ENCODE data around the gene CFAP46. TPM values are rescaled to one million over a fixed set of nuclear protein-coding genes. Genes with fewer than 3 reads are reported as not detected.
"Not testable (repeated sequence)": the region's sequence is repeated elsewhere in the genome, so short reads cannot be mapped to it uniquely, and the experiment has no call there.

CFAP46 gene
- total RNA-seq, 4 donors from 2014 or later = 0.29 to 9.0 (median 2.7) TPM

GRCh38 chr10:132796846-132797245 is 145.5 kb downstream of the CFAP46 start:
- no peak for DNase-seq
- TF ChIP-seq POLR2A (IDR thresholded peaks at IDR 0.05) = no peak
- TF ChIP-seq, protein P1, sequence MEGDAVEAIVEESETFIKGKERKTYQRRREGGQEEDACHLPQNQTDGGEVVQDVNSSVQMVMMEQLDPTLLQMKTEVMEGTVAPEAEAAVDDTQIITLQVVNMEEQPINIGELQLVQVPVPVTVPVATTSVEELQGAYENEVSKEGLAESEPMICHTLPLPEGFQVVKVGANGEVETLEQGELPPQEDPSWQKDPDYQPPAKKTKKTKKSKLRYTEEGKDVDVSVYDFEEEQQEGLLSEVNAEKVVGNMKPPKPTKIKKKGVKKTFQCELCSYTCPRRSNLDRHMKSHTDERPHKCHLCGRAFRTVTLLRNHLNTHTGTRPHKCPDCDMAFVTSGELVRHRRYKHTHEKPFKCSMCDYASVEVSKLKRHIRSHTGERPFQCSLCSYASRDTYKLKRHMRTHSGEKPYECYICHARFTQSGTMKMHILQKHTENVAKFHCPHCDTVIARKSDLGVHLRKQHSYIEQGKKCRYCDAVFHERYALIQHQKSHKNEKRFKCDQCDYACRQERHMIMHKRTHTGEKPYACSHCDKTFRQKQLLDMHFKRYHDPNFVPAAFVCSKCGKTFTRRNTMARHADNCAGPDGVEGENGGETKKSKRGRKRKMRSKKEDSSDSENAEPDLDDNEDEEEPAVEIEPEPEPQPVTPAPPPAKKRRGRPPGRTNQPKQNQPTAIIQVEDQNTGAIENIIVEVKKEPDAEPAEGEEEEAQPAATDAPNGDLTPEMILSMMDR (IDR thresholded peaks at IDR 0.05) = no peak

DNA sequence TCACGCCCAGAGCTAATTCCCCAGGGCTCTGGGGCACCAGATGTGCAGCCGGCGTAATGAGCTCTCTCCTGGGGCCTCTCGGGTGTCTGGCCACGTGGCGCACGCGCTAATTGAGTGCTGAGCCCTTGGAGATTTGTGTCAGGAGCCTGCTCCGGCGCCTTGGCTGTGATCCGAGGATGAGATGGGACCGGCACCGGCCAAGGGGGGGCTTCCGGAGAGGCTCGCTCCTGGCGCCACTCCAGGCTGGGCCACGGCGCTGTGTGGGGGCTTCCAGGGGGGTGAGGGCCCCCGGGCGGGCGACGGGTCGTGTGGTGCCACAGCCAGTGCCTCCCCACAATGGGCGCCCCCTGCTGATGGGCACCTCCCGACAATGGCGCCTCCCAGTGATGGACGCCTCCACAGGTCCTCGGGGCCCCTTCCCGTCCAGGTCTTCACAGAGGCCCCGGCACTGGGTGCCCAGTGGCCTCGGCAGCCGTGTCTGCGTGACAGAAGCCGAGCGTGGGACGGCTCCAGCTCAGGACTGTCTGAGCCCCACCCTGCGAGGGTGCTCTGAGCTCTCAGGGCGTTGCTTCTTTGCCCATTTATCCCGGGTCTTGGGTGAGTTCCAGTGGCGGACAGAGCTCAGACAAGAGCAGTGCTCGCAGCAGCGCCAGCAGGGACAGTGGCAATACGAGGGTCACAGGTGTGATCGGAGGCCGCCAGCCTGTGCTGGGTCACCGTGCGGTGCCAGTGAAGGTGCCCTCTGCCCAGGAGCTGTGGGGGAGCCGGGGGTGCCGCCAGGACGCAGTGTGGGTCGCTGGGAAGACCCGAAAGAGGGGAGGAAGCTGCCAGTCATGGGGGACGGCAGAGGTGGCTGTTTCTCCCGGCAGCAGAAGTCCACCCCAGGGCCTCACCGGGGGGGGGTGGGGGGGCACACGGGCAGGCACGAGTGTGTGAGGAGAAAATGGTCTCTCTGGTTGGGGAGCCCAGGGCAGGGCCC is 148.2 kb downstream of the CFAP46 start:
- TF ChIP-seq, protein P1 (IDR thresholded peaks at IDR 0.05) = no peak
- TF ChIP-seq POLR2A (IDR thresholded peaks at IDR 0.05) = no peak
- Histone ChIP-seq H3K9me3 (no peaks in the 10 kb centered on the region), H3K36me3 (no peaks in the 10 kb centered on the region), H3K4me1 (no peaks in the 10 kb centered on the region), H3K4me3 (no peak overlapping the region), H3K27me3 (no peaks in the 10 kb centered on the region), H3K27ac (no peak overlapping the region)
- intact Hi-C loops (cut with DNase I; ENCODE audit: low total_unique reads) = no loop called here
- no peak for DNase-seq

More at GRCh38 chr10:132796846-132797245, 145.5 kb downstream of the CFAP46 start:
- intact Hi-C loops (cut with DNase I; ENCODE audit: low total_unique reads) = no loop called here
- Histone ChIP-seq H3K4me3 (no peak overlapping the region), H3K36me3 (no peaks in the 10 kb centered on the region), H3K4me1 (no peaks in the 10 kb centered on the region), H3K9me3 (no peaks in the 10 kb centered on the region), H3K27ac (no peak overlapping the region), H3K27me3 (no peaks in the 10 kb centered on the region)

DNA sequence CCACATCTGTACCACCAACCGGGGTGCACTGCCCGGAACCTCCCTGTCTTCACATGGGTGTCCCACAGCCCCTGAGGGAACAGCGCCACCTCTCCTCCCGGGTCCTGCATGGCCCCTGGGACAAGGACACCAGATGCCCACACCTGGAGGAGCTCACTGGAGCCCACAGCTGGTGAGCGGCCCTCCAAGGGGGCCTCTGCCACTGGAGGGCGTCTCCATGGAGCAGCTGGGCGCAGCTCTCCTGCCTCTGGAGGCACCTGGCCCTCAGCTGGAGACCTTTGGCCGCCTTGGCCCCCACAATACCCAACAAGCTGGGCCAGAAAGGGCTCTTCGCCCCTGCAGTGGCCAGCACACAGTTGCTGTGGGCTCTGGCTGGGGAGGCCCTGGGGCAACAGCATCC is 149.2 kb downstream of the CFAP46 start:
- Histone ChIP-seq H3K9me3 (no peaks in the 10 kb centered on the region), H3K27ac (no peak overlapping the region), H3K4me1 (peaks cover 0 to 4% of the 10 kb centered on the region in 2 donors), H3K27me3 (peaks cover 4 to 6% of the 10 kb centered on the region in 2 donors), H3K36me3 (no peaks in the 10 kb centered on the region), H3K4me3 (no peak overlapping the region)
- TF ChIP-seq, protein P1 (IDR thresholded peaks at IDR 0.05) = no peak
- no peak for TF ChIP-seq POLR2A (IDR thresholded peaks at IDR 0.05)
- DNase-seq = no peak
- intact Hi-C loops (cut with DNase I; ENCODE audit: low total_unique reads) = no loop called here

DNA sequence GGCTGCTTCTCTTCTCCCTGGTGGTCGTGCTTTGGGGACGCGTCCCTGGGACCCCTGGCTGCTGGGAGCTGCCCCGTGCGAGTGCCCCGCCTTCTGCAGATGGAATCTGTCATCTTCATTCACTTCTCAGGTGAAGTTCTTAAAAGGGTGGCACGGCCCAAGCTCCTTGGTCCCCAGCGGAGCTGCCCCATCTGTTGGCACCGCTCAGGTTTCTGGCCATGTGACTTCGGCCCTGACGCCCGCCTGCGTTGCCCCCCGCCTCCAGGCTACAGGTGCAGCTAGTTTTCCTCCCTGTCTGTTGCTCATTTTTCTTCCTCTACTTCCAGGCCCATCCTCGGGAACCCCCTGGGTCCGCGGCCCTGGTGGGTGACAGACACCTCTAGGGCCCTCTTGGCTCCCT is 149.6 kb downstream of the CFAP46 start:
- TF ChIP-seq, protein P1 (IDR thresholded peaks at IDR 0.05) = no peak
- no peak for TF ChIP-seq POLR2A (IDR thresholded peaks at IDR 0.05)
- H3K27me3 ChIP-seq = peaks cover 4 to 8% of the 10 kb centered on the region in 2 donors
- intact Hi-C loops (cut with DNase I; ENCODE audit: low total_unique reads) = no loop called here

GRCh38 chr10:132792099-132792498 is 150.3 kb downstream of the CFAP46 start:
- H3K9me3 ChIP-seq; H3K36me3 ChIP-seq; H3K27me3 ChIP-seq; DNase-seq; H3K27ac ChIP-seq; intact Hi-C loops (cut with DNase I; ENCODE audit: low total_unique reads); H3K4me3 ChIP-seq: not testable (repeated sequence)
- peaks cover 0 to 15% of the 10 kb centered on the region in 2 donors for H3K4me1 ChIP-seq

More for the DNA sequence above, 149.6 kb downstream of the CFAP46 start:
- H3K9me3 ChIP-seq = no peaks in the 10 kb centered on the region
- peaks cover 0 to 8% of the 10 kb centered on the region in 2 donors for H3K4me1 ChIP-seq
- no peak for DNase-seq
- H3K4me3 ChIP-seq = no peak overlapping the region
- no peak overlapping the region for H3K27ac ChIP-seq
- H3K36me3 ChIP-seq = no peaks in the 10 kb centered on the region

Data from uterus (tissue), 4 donors.